ENCODE results near the gene LRRC1.

DNA sequence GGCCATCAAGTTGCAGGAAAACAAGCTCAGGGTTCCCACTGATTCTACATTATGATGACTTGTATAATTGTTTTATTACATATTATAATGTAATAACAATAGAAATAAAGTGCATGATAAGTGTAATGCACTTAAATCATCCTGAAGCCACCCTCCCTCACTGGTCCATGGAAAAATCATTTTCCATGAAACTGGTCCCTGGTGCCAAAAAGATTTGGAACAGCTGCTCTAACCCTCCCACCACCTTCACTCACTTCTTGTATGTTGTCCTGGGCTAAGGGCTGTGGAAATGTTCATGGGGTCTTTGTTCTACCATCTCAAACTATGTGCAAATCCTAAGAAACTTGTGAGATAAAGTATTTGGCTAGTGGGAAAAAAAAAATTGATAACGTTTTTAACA lies 133.8 kb downstream of the LRRC1 start:
- TF ChIP-seq CTCF (IDR thresholded peaks at IDR 0.05; ENCODE audit: insufficient read depth, low read depth, low read length) (no peak), EZH2 (IDR thresholded peaks at IDR 0.05; ENCODE audit: insufficient read depth, low read length) (no peak)

All from astrocyte (in vitro differentiated cells and primary cell).